ENCODE measurements around the gene LONRF2. TPM values are rescaled to one million over a fixed set of nuclear protein-coding genes. Genes with fewer than 3 reads are reported as not detected.

Gene LONRF2
- total RNA-seq, 1 donor from 2014 or later, result 1.7 TPM

DNA sequence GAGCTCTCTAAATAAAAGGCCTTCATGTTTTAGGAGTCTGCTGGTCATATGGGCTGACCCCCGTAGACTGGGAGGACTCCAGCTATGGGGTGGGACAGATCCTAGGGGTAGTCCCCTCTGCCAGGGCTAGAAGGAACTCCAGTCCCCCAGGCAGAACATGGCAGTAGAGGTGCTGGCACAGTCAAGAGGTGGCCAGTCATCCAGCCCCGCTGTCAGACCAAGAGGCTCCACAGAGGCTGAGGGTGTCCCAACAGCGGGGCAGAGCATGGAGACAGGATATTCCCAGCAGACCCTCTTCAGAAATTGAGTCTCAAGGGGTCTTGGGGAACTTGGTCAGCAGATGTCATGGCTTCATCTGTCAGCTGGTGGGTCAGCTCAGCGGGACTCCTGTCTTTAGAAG is 76.6 kb downstream of the LONRF2 start:
- H3K27ac Mint-ChIP-seq (ENCODE audit: unreplicated experiment), result peak overlapping the region; percentile 47
- TF ChIP-seq CTCF (IDR thresholded peaks at IDR 0.05), result no peak
- H3K4me3 Mint-ChIP-seq (ENCODE audit: unreplicated experiment), result no peak overlapping the region
- peaks cover 27% of the 10 kb centered on the region for H3K4me1 Mint-ChIP-seq (ENCODE audit: low read depth)
- DNase-seq (ENCODE audit: low spot score), result no peak
- H3K36me3 Mint-ChIP-seq (ENCODE audit: low read depth), result peaks cover 4% of the 10 kb centered on the region
- H3K27me3 Mint-ChIP-seq (ENCODE audit: low read depth), result no peaks in the 10 kb centered on the region
- H3K9me3 Mint-ChIP-seq (ENCODE audit: low read depth), result peaks cover 5% of the 10 kb centered on the region

DNA sequence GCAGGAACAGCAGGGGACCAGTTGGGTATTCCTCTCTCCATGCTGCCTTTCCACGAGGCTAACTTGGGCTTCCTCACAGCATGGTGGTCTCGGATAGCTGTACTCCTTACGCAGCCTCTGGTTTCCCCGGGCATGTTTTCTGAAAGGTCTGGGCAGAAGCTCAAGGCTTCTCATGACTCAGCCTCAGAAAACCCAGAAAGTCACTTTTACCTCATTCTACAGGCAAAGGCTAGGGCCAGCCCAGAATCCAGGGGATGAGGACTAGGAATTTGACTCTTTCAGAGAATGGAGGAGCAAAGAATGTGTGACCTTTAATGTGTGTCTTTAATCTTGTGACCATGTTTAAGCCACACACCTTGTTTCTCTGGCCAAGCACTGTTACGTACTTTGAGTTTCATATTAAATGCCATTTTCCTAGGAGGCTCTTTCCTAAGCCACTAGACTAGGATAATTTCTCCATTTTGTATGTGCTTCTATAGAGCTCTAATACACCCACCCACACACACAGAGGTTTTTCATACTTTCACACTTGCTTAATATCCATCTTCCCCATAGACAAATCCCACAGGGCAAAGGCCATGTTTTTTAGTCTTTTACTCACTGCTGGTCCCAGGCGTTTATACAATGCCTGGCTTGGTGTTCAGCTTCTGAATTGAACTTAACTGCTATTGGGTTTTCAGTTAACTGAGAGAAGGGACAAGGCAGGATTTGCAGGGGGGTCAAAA is 77.3 kb downstream of the LONRF2 start:
- Mint-ChIP-seq H3K27ac (ENCODE audit: unreplicated experiment) (peak overlapping the region; percentile 23), H3K4me3 (ENCODE audit: unreplicated experiment) (no peak overlapping the region), H3K9me3 (ENCODE audit: low read depth) (peaks cover 5% of the 10 kb centered on the region), H3K36me3 (ENCODE audit: low read depth) (peaks cover 4% of the 10 kb centered on the region), H3K4me1 (ENCODE audit: low read depth) (peaks cover 27% of the 10 kb centered on the region), H3K27me3 (ENCODE audit: low read depth) (no peaks in the 10 kb centered on the region)
- no peak for TF ChIP-seq CTCF (IDR thresholded peaks at IDR 0.05)
- DNase-seq (ENCODE audit: low spot score), result no peak

- peaks cover 5% of the 10 kb centered on the region for H3K9me3 Mint-ChIP-seq (ENCODE audit: low read depth)
- no peak for DNase-seq (ENCODE audit: low spot score)
Measured at GRCh38 chr2:100243631-100244030, 78.7 kb downstream of the LONRF2 start.

GRCh38 chr2:100242891-100243619 is 79.2 kb downstream of the LONRF2 start:
- Mint-ChIP-seq H3K36me3 (ENCODE audit: low read depth) (peaks cover 4% of the 10 kb centered on the region), H3K27ac (ENCODE audit: unreplicated experiment) (no peak overlapping the region), H3K4me1 (ENCODE audit: low read depth) (peaks cover 27% of the 10 kb centered on the region), H3K9me3 (ENCODE audit: low read depth) (peaks cover 5% of the 10 kb centered on the region), H3K4me3 (ENCODE audit: unreplicated experiment) (no peak overlapping the region), H3K27me3 (ENCODE audit: low read depth) (no peaks in the 10 kb centered on the region)
- no peak for DNase-seq (ENCODE audit: low spot score)
- TF ChIP-seq CTCF (IDR thresholded peaks at IDR 0.05), result peak; percentile 95

More at GRCh38 chr2:100243631-100244030, 78.7 kb downstream of the LONRF2 start:
- Mint-ChIP-seq H3K36me3 (ENCODE audit: low read depth) (peaks cover 4% of the 10 kb centered on the region), H3K27ac (ENCODE audit: unreplicated experiment) (no peak overlapping the region), H3K4me1 (ENCODE audit: low read depth) (peaks cover 27% of the 10 kb centered on the region), H3K27me3 (ENCODE audit: low read depth) (no peaks in the 10 kb centered on the region), H3K4me3 (ENCODE audit: unreplicated experiment) (no peak overlapping the region)
- TF ChIP-seq CTCF (IDR thresholded peaks at IDR 0.05), result no peak

DNA sequence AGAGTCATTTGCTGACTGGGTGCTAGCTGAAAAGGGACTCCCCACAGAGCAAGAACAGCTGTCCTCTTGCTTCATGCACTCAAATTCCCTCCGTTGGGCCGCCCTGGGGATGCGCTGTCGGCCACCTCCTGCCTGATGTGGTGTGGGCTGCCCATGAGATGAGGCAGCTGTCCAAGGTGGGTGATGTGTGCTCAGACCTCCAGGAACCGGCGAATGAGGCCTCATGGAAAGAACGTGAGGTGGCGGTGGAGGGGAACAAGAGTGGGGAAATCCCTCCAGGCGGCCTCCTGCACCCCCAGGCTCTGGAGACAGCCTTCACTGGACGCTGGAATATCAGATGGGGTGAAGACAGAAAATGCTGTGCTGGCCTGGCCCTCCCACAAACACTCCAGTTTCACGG is 79.8 kb downstream of the LONRF2 start:
- H3K27ac Mint-ChIP-seq (ENCODE audit: unreplicated experiment), result no peak overlapping the region
- H3K9me3 Mint-ChIP-seq (ENCODE audit: low read depth), result peaks cover 5% of the 10 kb centered on the region
- peaks cover 4% of the 10 kb centered on the region for H3K36me3 Mint-ChIP-seq (ENCODE audit: low read depth)
- no peak for DNase-seq (ENCODE audit: low spot score)
- no peak overlapping the region for H3K4me3 Mint-ChIP-seq (ENCODE audit: unreplicated experiment)
- no peak for TF ChIP-seq CTCF (IDR thresholded peaks at IDR 0.05)
- H3K4me1 Mint-ChIP-seq (ENCODE audit: low read depth), result peaks cover 29% of the 10 kb centered on the region
- H3K27me3 Mint-ChIP-seq (ENCODE audit: low read depth), result no peaks in the 10 kb centered on the region
